H1 (cell line): ENCODE data around the gene VWA5A. TPM values are rescaled to one million over a fixed set of nuclear protein-coding genes. Genes with fewer than 3 reads are reported as not detected.

ENCODE experiments used
- CTCF ChIA-PET: fragments of 300-600 bp; sonication (Branson Sonifier 250); formaldehyde crosslinking; loops from one replicate; lab custom pipeline; 2021; ENCODE audit not compliant: partially characterized antibody; lab: Charles Lee
- POLR2A ChIA-PET: fragments of 300-600 bp; sonication (Branson Sonifier 250); formaldehyde crosslinking; loops from one replicate; lab custom pipeline; 2021; ENCODE audit warnings: inconsistent platforms; ENCODE audit not compliant: partially characterized antibody; lab: Charles Lee
- DNase-seq, 2 experiments: peaks; one replicate each; pipeline versions ENCODE4 v3.0.0 to v3.0.0-alpha.2; 2010 to 2022; ENCODE audit warnings: low spot score in 2 of 2, low read depth in 1 of 2, mixed read lengths in 1 of 2
- FAIRE-seq: peaks from 2 replicates; lab custom pipeline; 2011; peaks lifted over from hg19 to GRCh38; lab: Jason Lieb, UNC
- H2AFZ ChIP-seq: 2 replicates; pipeline ENCODE4 v1.8.1; 2012; ENCODE audit warnings: low read length, inconsistent platforms
- H2AK5ac ChIP-seq: 2 replicates; pipeline ENCODE4 v1.6.1; 2013; ENCODE audit warnings: low read depth, low read length
- H2BK120ac ChIP-seq: replicated peaks from 2 replicates; pipeline ENCODE3; 2013; ENCODE audit warnings: low read depth, low read length, inconsistent platforms
- H2BK12ac ChIP-seq: 2 replicates; pipeline ENCODE4 v1.6.1; 2013; ENCODE audit warnings: low read depth, low read length
- H2BK15ac ChIP-seq: 2 replicates; pipeline ENCODE4 v1.6.1; 2013; ENCODE audit warnings: low read length
- H2BK20ac ChIP-seq: 2 replicates; pipeline ENCODE4 v1.6.1; 2013; ENCODE audit warnings: low read length
- H2BK5ac ChIP-seq: 2 replicates; pipeline ENCODE4 v1.6.1; 2013; ENCODE audit warnings: low read depth, low read length
- H3K14ac ChIP-seq: 2 replicates; pipeline ENCODE4 v1.6.1; 2013; ENCODE audit warnings: inconsistent platforms; ENCODE audit not compliant: insufficient read length
- H3K18ac ChIP-seq: 2 replicates; pipeline ENCODE4 v1.6.1; 2013; ENCODE audit warnings: low read length; ENCODE audit errors: extremely low read depth
- H3K23ac ChIP-seq: 2 replicates; pipeline ENCODE4 v1.6.1; 2013; ENCODE audit warnings: inconsistent platforms; ENCODE audit not compliant: insufficient read length
- H3K23me2 ChIP-seq: 2 replicates; pipeline ENCODE4 v1.6.1; 2013; ENCODE audit warnings: low read depth, low read length
- H3K27ac ChIP-seq: 2 replicates; pipeline ENCODE4 v1.6.1; 2011; ENCODE audit warnings: low read depth, low read length, inconsistent platforms
- H3K27me3 ChIP-seq, 4 experiments: replicated peaks in 1 of 4; 1 replicate in 1 of 4; 2 replicates in 3 of 4; pipeline versions ENCODE4 v1.6.1 to v1.8.1; 2011 to 2013; ENCODE audit warnings: low read length in 3 of 4, mild to moderate bottlenecking in 3 of 4, inconsistent platforms in 2 of 4, mixed read lengths in 2 of 4, moderate library complexity in 1 of 4; ENCODE audit not compliant: control insufficient read depth in 3 of 4, insufficient read depth in 3 of 4; ENCODE audit errors: extremely low read depth in 1 of 4
- H3K36me3 ChIP-seq, 4 experiments: 2 replicates each; pipeline versions ENCODE4 v1.6.1 to v1.8.1; 2011 to 2013; ENCODE audit warnings: mild to moderate bottlenecking in 4 of 4, low read length in 3 of 4, moderate library complexity in 2 of 4, control low read depth in 1 of 4, inconsistent platforms in 1 of 4; ENCODE audit not compliant: insufficient read depth in 4 of 4, control insufficient read depth in 2 of 4
- H3K4ac ChIP-seq: replicated peaks from 2 replicates; pipeline ENCODE3; 2013; ENCODE audit warnings: low read length, low read depth, mixed read lengths, inconsistent platforms; ENCODE audit not compliant: insufficient read length
- H3K4me1 ChIP-seq, 4 experiments: replicated peaks in 1 of 4; 1 replicate in 1 of 4; 2 replicates in 3 of 4; pipeline versions ENCODE4 v1.6.1 to v1.8.1; 2011 to 2013; ENCODE audit warnings: low read length in 3 of 4, inconsistent platforms in 2 of 4, mixed read lengths in 1 of 4; ENCODE audit not compliant: insufficient read depth in 4 of 4, control insufficient read depth in 3 of 4
- H3K4me2 ChIP-seq, 2 experiments: 2 replicates each; pipeline versions ENCODE4 v1.6.1 to v1.8.1; 2011 to 2013; ENCODE audit warnings: low read depth in 2 of 2, low read length in 2 of 2, control low read depth in 1 of 2, inconsistent platforms in 1 of 2, mild to moderate bottlenecking in 1 of 2; ENCODE audit not compliant: insufficient read depth in 1 of 2
- H3K4me3 ChIP-seq, 4 experiments: fragments of 200-600, 300-600 bp in 1 of 4; sonication (generic), shearing (Covaris generic), sonication (Bioruptor Twin) in 1 of 4; 2 replicates each; pipeline versions ENCODE4 v1.5.1 to v1.8.1; 2011 to 2016; ENCODE audit warnings: low read length in 4 of 4, low read depth in 3 of 4, control low read depth in 2 of 4, inconsistent platforms in 2 of 4, mild to moderate bottlenecking in 2 of 4, mixed read lengths in 1 of 4, moderate library complexity in 1 of 4; ENCODE audit not compliant: insufficient read depth in 2 of 4; ENCODE audit errors: extremely low read depth in 1 of 4
- H3K56ac ChIP-seq: replicated peaks from 2 replicates; pipeline ENCODE3; 2013; ENCODE audit warnings: low read depth, mild to moderate bottlenecking, mixed read lengths, low read length, inconsistent platforms; ENCODE audit not compliant: insufficient read length
- H3K79me1 ChIP-seq: 2 replicates; pipeline ENCODE4 v1.6.1; 2013; ENCODE audit warnings: low read depth, low read length, control low read depth
- H3K79me2 ChIP-seq, 2 experiments: 2 replicates each; pipeline versions ENCODE4 v1.6.1 to v1.8.1; 2012 to 2013; ENCODE audit warnings: low read length in 2 of 2, mild to moderate bottlenecking in 2 of 2, inconsistent platforms in 1 of 2; ENCODE audit not compliant: insufficient read depth in 2 of 2, control insufficient read depth in 1 of 2
- H3K9ac ChIP-seq, 4 experiments: replicated peaks in 1 of 4; 1 replicate in 1 of 4; 2 replicates in 3 of 4; pipeline versions ENCODE4 v1.6.1 to v1.8.1; 2011 to 2013; ENCODE audit warnings: low read depth in 3 of 4, low read length in 3 of 4, control low read depth in 2 of 4, mild to moderate bottlenecking in 2 of 4, moderate library complexity in 2 of 4, inconsistent platforms in 1 of 4; ENCODE audit errors: extremely low read depth in 1 of 4
- H3K9me3 ChIP-seq, 2 experiments: 2 replicates each; pipeline versions ENCODE4 v1.6.1 to v1.8.1; 2012 to 2013; ENCODE audit warnings: mild to moderate bottlenecking in 2 of 2, moderate library complexity in 2 of 2, control low read depth in 1 of 2, inconsistent platforms in 1 of 2, low read depth in 1 of 2, low read length in 1 of 2, mixed read lengths in 1 of 2; ENCODE audit not compliant: insufficient read depth in 2 of 2
- H4K20me1 ChIP-seq, 2 experiments: replicated peaks in 1 of 2; 2 replicates each; pipeline versions ENCODE3 to v1.8.1; 2011 to 2013; ENCODE audit warnings: inconsistent platforms in 2 of 2, low read length in 2 of 2, mild to moderate bottlenecking in 1 of 2; ENCODE audit not compliant: insufficient read depth in 2 of 2, control insufficient read depth in 1 of 2
- H4K5ac ChIP-seq: 2 replicates; pipeline ENCODE4 v1.6.1; 2013; ENCODE audit warnings: low read length, low read depth, mixed read lengths, inconsistent platforms; ENCODE audit not compliant: insufficient read length
- H4K8ac ChIP-seq: 2 replicates; pipeline ENCODE4 v1.8.0; 2013; ENCODE audit warnings: mild to moderate bottlenecking, moderate library complexity, low read length, inconsistent platforms; ENCODE audit not compliant: insufficient read depth; ENCODE audit errors: extremely low read depth
- H4K91ac ChIP-seq: replicated peaks from 2 replicates; pipeline ENCODE3; 2013; ENCODE audit warnings: low read length, mixed read lengths, inconsistent platforms; ENCODE audit not compliant: insufficient read length
- ASH2L ChIP-seq: fragments of 200-600, 300-600 bp; sonication (generic); IDR thresholded peaks from one replicate; pipeline ENCODE4 v1.7.1; 2017; ENCODE audit warnings: low read length
- E2F6 ChIP-seq: IDR thresholded peaks from 2 replicates; pipeline ENCODE4 v1.6.1; 2012; ENCODE audit warnings: inconsistent platforms
- EZH2 ChIP-seq: fragments of 200-600 bp; sonication (generic); IDR thresholded peaks from 2 replicates; pipeline ENCODE4 v1.7.1; 2012; ENCODE audit warnings: low read depth, mild to moderate bottlenecking, moderate library complexity, low read length, inconsistent platforms; ENCODE audit not compliant: severe bottlenecking
- HDAC2 ChIP-seq, 2 experiments: fragments of 300-600 bp in 1 of 2; sonication (generic) in 1 of 2; IDR thresholded peaks; 2 replicates each; pipeline ENCODE4 v1.6.1; 2011 to 2012; ENCODE audit warnings: low read depth in 2 of 2, low read length in 2 of 2, mild to moderate bottlenecking in 2 of 2, moderate library complexity in 2 of 2, borderline replicate concordance in 1 of 2, inconsistent platforms in 1 of 2
- HDAC6 ChIP-seq: IDR thresholded peaks from one replicate; pipeline ENCODE4 v1.7.1; 2012; ENCODE audit warnings: low read depth, mild to moderate bottlenecking, inconsistent platforms, low read length, moderate library complexity
- KDM1A ChIP-seq: fragments of 200-600, 300-600 bp; sonication (generic); IDR thresholded peaks from 2 replicates; pipeline ENCODE4 v1.7.1; 2016; ENCODE audit warnings: mild to moderate bottlenecking, low read length, borderline replicate concordance
- POLR2AphosphoS5 ChIP-seq: IDR thresholded peaks from 2 replicates; pipeline ENCODE4 v1.6.1; 2011; ENCODE audit warnings: low read depth, low read length
- RAD21 ChIP-seq, 2 experiments: IDR thresholded peaks in 1 of 2; conservative IDR thresholded peaks in 1 of 2; 2 replicates each; pipeline ENCODE4 v1.6.1; 2011; ENCODE audit warnings: low read depth in 2 of 2, low read length in 2 of 2, improper control_type of control experiment in 1 of 2, inconsistent platforms in 1 of 2, mild to moderate bottlenecking in 1 of 2, moderate library complexity in 1 of 2
- RXRA ChIP-seq: IDR thresholded peaks from 2 replicates; pipeline ENCODE4 v1.6.1; 2011; ENCODE audit warnings: low read depth, mild to moderate bottlenecking, low read length, moderate library complexity; ENCODE audit not compliant: insufficient read depth
- SIX5 ChIP-seq: IDR thresholded peaks from 2 replicates; pipeline ENCODE4 v1.6.1; 2011; ENCODE audit warnings: mild to moderate bottlenecking, low read depth, low read length
- SUZ12 ChIP-seq: fragments of 200-600 bp; sonication (generic); IDR thresholded peaks from 2 replicates; pipeline ENCODE4 v1.6.1; 2012; ENCODE audit warnings: mild to moderate bottlenecking, inconsistent platforms, low read length, moderate library complexity, mixed read lengths
- TEAD4 ChIP-seq: IDR thresholded peaks from 2 replicates; pipeline ENCODE4 v1.6.1; 2012; ENCODE audit warnings: low read depth, low read length, inconsistent platforms, mixed read lengths
- WGBS, 2 experiments: shearing (Covaris generic) in 1 of 2; methylation state at CpG; one replicate each; pipeline versions ENCODE4 v1.1.6 to v1.1.7; 2013 to 2015; ENCODE audit warnings: low lambda C conversion rate in 2 of 2, mixed read lengths in 2 of 2, inconsistent platforms in 1 of 2, low coverage in 1 of 2, missing lambda C conversion rate in 1 of 2; ENCODE audit not compliant: insufficient replicate concordance in 2 of 2, insufficient coverage in 1 of 2, insufficient read length in 1 of 2; ENCODE audit errors: extremely low coverage in 1 of 2, missing lambda C conversion rate in 1 of 2; 5-methylcytosine and 5-hydroxymethylcytosine counted together
- polyA plus RNA-seq, 7 experiments: library from polyadenylated mRNA; depleted of rRNA in 3 of 7; stranded (reverse) in 5 of 7; unstranded in 2 of 7; fragments of >200 nt in 5 of 7; fragments of 200-250 nt in 2 of 7; gene quantifications; 1 replicate in 5 of 7; 2 replicates in 1 of 7; 4 replicates in 1 of 7; pipeline versions ENCODE4 v1.2.1 to v1.2.3, GENCODE V29; 2011 to 2013; ENCODE audit warnings: missing spikeins in 2 of 7, mixed read lengths in 2 of 7
- total RNA-seq: library from RNA; stranded (reverse); fragmentation: NEBNext Ultra II Directional; extraction: Animal tissue kit (Norgen Biotek cat#: 25700); gene quantifications from 2 replicates; pipeline ENCODE4 v1.2.1, GENCODE V29; 2021

The VWA5A gene
- total and polyA plus RNA-seq, 2 of the 8 experiments (the other 6 are each of a cell fraction or from before 2014, with no cell fraction given) = 12.5 to 20.4 TPM

GRCh38 chr11:124152770-124153407 is 37.6 kb downstream of the VWA5A start:
- H3K18ac ChIP-seq = no peak overlapping the region
- no peaks in the 10 kb centered on the region for H3K79me2 ChIP-seq
- no peaks in the 10 kb centered on the region for H3K27me3 ChIP-seq
- no peak overlapping the region for H3K4me3 ChIP-seq
- ChIA-PET POLR2A (no interaction called here), CTCF (interaction anchor here (0.7 to 3.4 kb wide), 8 partner anchors 8 to 406 kb away, joined by 3 to 14 read pairs (median 4); no protein-coding TSS in a partner anchor)
- no peaks in the 10 kb centered on the region for H3K9me3 ChIP-seq
- H2BK20ac ChIP-seq = no peak overlapping the region
- no peaks in the 10 kb centered on the region for H3K23me2 ChIP-seq
- no peak overlapping the region for H4K8ac ChIP-seq
- no peaks in the 10 kb centered on the region for H3K36me3 ChIP-seq
- no peak overlapping the region for H2AFZ ChIP-seq
- no peak overlapping the region for H3K14ac ChIP-seq
- no peak overlapping the region for H4K5ac ChIP-seq
- no peak for DNase-seq
- no peak overlapping the region for H3K4ac ChIP-seq
- no peak overlapping the region for H3K23ac ChIP-seq
- H2BK120ac ChIP-seq = no peak overlapping the region
- H3K4me1 ChIP-seq = no peaks in the 10 kb centered on the region
- H3K56ac ChIP-seq = no peak overlapping the region
- 98% methylated on average over 3 of the region's 3 CpGs; no CpG with 5 or more reads in 1 of the 2 experiments for WGBS, 2 experiments
- no peak overlapping the region for H2BK5ac ChIP-seq
- no peak overlapping the region for H3K9ac ChIP-seq
- H2BK12ac ChIP-seq = no peak overlapping the region
- H3K79me1 ChIP-seq = no peaks in the 10 kb centered on the region
- H2BK15ac ChIP-seq = no peak overlapping the region
- H4K20me1 ChIP-seq = no peaks in the 10 kb centered on the region
- no peak for FAIRE-seq
- no peak overlapping the region for H3K27ac ChIP-seq
- no peak overlapping the region for H2AK5ac ChIP-seq
- no peak overlapping the region for H4K91ac ChIP-seq
- no peak overlapping the region for H3K4me2 ChIP-seq
- TF ChIP-seq E2F6 (no peak), RXRA (no peak), SIX5 (no peak), ASH2L (no peak), POLR2AphosphoS5 (no peak), EZH2 (no peak), HDAC2 (IDR thresholded peaks at IDR 0.05; ENCODE audit: borderline replicate concordance in 1 of 2, low read depth in 2 of 2, low read length in 2 of 2) (no peak), RAD21 (IDR thresholded peaks at IDR 0.05 in 1 of 2, conservative IDR thresholded peaks at IDR 0.05 in 1 of 2; ENCODE audit: low read depth in 2 of 2, low read length in 2 of 2) (no peak), SUZ12 (no peak), HDAC6 (no peak), KDM1A (no peak), TEAD4 (no peak)
